ENCODE measurements around the gene GBP4.

GBP4 gene

DNA sequence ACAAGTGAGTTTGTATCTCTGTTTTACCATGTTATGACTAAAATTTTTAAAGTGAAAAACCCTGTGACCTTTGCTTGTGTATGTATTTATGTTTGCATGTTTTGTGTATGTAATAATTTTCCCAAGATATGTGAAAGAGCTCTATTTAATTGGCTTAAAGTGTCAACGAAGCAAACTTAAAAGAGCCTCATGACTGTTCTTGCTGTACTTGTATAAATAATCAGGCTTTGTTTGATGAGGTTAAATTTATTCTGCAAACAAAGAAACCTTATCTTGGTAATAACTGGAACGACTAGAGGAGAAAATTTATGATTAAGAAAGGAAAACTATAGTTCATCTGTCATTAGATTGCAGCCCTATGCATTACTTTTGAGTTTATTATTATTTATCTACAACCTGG is 29.6 kb downstream of the GBP4 start:
- TF ChIP-seq POLR2A (IDR thresholded peaks at IDR 0.05; ENCODE audit: extremely low read depth, insufficient read length) (no peak), MYC (IDR thresholded peaks at IDR 0.05; ENCODE audit: low read depth, low read length) (no peak)
- TF ChIP-seq, protein P1, sequence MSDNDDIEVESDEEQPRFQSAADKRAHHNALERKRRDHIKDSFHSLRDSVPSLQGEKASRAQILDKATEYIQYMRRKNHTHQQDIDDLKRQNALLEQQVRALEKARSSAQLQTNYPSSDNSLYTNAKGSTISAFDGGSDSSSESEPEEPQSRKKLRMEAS (IDR thresholded peaks at IDR 0.05; ENCODE audit: low read depth, low read length), result no peak
- TF ChIP-seq, protein P2, sequence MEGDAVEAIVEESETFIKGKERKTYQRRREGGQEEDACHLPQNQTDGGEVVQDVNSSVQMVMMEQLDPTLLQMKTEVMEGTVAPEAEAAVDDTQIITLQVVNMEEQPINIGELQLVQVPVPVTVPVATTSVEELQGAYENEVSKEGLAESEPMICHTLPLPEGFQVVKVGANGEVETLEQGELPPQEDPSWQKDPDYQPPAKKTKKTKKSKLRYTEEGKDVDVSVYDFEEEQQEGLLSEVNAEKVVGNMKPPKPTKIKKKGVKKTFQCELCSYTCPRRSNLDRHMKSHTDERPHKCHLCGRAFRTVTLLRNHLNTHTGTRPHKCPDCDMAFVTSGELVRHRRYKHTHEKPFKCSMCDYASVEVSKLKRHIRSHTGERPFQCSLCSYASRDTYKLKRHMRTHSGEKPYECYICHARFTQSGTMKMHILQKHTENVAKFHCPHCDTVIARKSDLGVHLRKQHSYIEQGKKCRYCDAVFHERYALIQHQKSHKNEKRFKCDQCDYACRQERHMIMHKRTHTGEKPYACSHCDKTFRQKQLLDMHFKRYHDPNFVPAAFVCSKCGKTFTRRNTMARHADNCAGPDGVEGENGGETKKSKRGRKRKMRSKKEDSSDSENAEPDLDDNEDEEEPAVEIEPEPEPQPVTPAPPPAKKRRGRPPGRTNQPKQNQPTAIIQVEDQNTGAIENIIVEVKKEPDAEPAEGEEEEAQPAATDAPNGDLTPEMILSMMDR (IDR thresholded peaks at IDR 0.05; ENCODE audit: low read depth, low read length), result no peak
- no peak overlapping the region for H3K4me3 ChIP-seq (ENCODE audit: low read depth, low read length)
- DNase-seq (ENCODE audit: low read depth), result no peak

DNA sequence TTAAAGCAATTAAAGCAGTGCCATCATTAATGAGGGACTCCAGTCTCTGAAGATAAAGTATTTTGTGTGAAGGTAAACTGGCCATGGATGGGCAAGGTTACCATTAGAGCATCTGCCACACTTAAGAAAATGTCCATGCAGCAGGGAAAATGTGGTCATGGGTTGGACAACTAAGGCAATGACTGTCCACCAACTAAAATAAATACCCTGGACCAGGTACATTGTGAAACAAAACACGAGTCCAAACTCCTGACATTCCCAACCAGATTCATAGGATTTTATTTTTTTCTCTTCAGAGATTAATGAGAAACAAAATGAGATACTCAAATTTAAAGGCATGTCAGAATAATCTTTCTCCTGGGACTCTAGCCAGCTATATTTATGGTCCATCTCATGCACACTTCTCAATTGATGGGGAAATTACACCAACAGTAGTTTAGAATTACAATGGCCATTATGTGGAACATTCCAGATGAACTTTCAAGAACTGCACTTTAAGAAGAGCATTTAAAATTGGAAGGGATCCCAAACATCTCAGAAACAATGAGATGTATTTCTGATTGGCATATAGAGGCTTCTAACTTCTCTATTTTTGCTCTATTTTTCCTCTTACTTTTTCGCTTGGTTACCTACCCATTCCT is 31.0 kb downstream of the GBP4 start:
- TF ChIP-seq POLR2A (IDR thresholded peaks at IDR 0.05; ENCODE audit: extremely low read depth, insufficient read length) (no peak), MYC (IDR thresholded peaks at IDR 0.05; ENCODE audit: low read depth, low read length) (no peak)
- TF ChIP-seq, protein P1 (IDR thresholded peaks at IDR 0.05; ENCODE audit: low read depth, low read length), result no peak
- TF ChIP-seq, protein P2 (IDR thresholded peaks at IDR 0.05; ENCODE audit: low read depth, low read length), result no peak
- no peak overlapping the region for H3K4me3 ChIP-seq (ENCODE audit: low read depth, low read length)
- no peak for DNase-seq (ENCODE audit: low read depth)

DNA sequence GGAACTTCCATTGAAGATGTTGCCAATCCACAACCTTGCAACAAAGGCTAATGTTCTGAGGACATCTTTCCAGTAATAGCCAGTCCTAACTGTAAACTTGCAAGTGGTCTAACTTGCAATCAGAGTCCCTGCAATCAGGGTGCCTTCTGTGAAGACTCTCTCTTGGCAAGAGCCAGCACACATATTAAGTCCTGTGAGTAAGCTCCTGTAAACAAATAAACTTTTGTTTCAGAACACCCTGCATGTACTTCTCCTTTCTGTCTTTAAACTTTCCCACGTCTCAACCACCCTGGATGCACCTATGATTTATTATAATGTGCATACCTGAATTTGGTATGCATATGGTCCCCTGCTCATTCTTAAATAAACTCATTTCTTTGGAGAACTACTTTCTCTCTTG is 32.0 kb downstream of the GBP4 start:
- DNase-seq (ENCODE audit: low read depth), result no peak
- no peak overlapping the region for H3K4me3 ChIP-seq (ENCODE audit: low read depth, low read length)
- TF ChIP-seq POLR2A (IDR thresholded peaks at IDR 0.05; ENCODE audit: extremely low read depth, insufficient read length), result no peak
- no peak for TF ChIP-seq MYC (IDR thresholded peaks at IDR 0.05; ENCODE audit: low read depth, low read length)
- TF ChIP-seq, protein P2 (IDR thresholded peaks at IDR 0.05; ENCODE audit: low read depth, low read length), result no peak
- TF ChIP-seq, protein P1 (IDR thresholded peaks at IDR 0.05; ENCODE audit: low read depth, low read length), result no peak

DNA sequence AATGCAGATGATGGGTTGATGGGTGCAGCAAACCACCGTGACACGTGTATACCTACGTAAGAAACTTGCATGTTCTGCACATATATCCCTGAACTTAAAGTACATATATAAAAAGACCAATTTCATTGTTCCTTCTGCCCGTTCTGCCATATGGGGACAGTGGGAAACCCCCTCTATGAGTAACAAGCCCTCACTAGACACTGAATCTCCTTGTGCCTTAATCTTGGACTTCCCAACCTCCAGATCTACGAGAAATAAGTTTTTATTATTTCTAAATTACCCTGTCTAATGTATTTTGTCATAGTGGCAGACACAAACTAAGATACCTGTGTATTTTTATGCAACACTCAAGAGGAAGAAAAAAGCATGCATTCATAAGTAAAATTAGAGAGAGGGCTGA is 32.9 kb downstream of the GBP4 start:
- TF ChIP-seq, protein P2 (IDR thresholded peaks at IDR 0.05; ENCODE audit: low read depth, low read length), result no peak
- TF ChIP-seq MYC (IDR thresholded peaks at IDR 0.05; ENCODE audit: low read depth, low read length) (no peak), POLR2A (IDR thresholded peaks at IDR 0.05; ENCODE audit: extremely low read depth, insufficient read length) (no peak)
- TF ChIP-seq, protein P1 (IDR thresholded peaks at IDR 0.05; ENCODE audit: low read depth, low read length), result no peak
- H3K4me3 ChIP-seq (ENCODE audit: low read depth, low read length), result no peak overlapping the region

DNA sequence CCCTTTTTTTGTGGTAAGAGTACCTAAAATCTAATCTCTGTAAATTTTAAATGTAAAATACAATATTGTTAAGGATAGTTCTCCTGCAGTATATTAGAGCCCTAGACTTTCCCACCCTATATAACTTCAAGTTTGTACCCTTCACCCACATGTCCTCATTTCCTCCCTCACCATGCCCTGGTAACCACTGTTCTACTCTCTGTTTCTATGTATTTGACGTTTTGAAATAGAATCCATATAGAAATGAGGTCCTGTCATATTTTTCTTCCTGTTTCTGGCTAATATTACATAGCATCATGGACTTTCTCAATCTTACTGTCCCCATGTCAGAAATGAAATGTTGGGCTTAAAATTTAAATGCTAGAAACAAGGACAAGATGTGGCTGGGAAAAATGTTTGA is 47.7 kb downstream of the GBP4 start:
- H3K4me3 ChIP-seq (ENCODE audit: low read depth, low read length), result no peak overlapping the region
- DNase-seq (ENCODE audit: low read depth), result no peak
- TF ChIP-seq, protein P1 (IDR thresholded peaks at IDR 0.05; ENCODE audit: low read depth, low read length), result no peak
- TF ChIP-seq, protein P2 (IDR thresholded peaks at IDR 0.05; ENCODE audit: low read depth, low read length), result no peak
- no peak for TF ChIP-seq POLR2A (IDR thresholded peaks at IDR 0.05; ENCODE audit: extremely low read depth, insufficient read length)
- no peak for TF ChIP-seq MYC (IDR thresholded peaks at IDR 0.05; ENCODE audit: low read depth, low read length)

More for the DNA sequence above, 32.9 kb downstream of the GBP4 start:
- DNase-seq (ENCODE audit: low read depth), result no peak

All from NB4 (cell line).